ENCODE data around the gene GFOD2. TPM values are rescaled to one million over a fixed set of nuclear protein-coding genes. Genes with fewer than 3 reads are reported as not detected.

GFOD2 gene
- total and polyA plus RNA-seq, 2 of the 8 experiments (the other 6 are each of a cell fraction or from before 2014, with no cell fraction given), result 21.4 to 33.2 TPM

GRCh38 chr16:67653128-67653788 lies 65.9 kb downstream of the GFOD2 start (continued):
- TF ChIP-seq CTCF (IDR thresholded peaks at IDR 0.05; ENCODE audit: control extremely low read depth in 1 of 3, insufficient read depth in 1 of 3, low read depth in 1 of 3, low read length in 3 of 3) (peak; percentile 14 to 40 (median 24); a peak in 3 of 4 replicates), SP1 (IDR thresholded peaks at IDR 0.05; ENCODE audit: low read depth, low read length) (no peak), KDM4A (IDR thresholded peaks at IDR 0.05; ENCODE audit: low read depth, low read length, severe bottlenecking) (peak; percentile 39)

Data from H1 (cell line).